Measurements from ENCODE around the gene UCMA. TPM values are rescaled to one million over a fixed set of nuclear protein-coding genes. Genes with fewer than 3 reads are reported as not detected.
"Not testable (repeated sequence)": the region's sequence is repeated elsewhere in the genome, so short reads cannot be mapped to it uniquely, and the experiment has no call there.

The UCMA gene
- total RNA-seq, 4 donors from 2014 or later, result not detected

DNA sequence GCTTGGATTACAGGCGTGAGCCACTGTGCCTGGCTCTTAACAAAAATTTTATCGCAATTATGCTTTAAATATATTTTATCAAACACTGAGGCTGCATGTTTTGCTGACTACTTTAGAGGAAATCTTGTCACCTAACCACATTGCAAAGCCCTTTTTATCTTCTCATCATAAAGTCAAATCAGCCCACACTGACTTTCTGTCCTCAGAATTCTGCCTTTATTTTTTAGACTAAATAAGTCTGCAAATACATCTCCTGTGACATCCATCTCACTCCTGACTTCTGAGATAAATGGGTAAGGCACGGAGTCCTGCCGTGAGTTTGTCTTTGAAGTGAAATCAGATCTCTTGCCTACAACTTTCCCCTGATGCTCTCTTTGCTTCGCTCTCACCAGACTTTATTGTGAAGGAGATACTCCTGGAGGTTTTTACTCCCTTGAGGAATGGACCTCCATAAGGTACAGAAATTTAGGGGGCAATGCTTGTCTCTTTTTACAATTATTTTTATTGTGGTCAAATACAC is 23.5 kb upstream of the UCMA start:
- no peaks in the 10 kb centered on the region for H3K4me1 ChIP-seq
- 83 to 87% methylated on average over 5 of the region's 5 CpGs for WGBS, 2 donors
- no peaks in the 10 kb centered on the region for H3K36me3 ChIP-seq
- H3K4me3 ChIP-seq, result no peak overlapping the region
- no peaks in the 10 kb centered on the region for H3K27me3 ChIP-seq
- no peak for DNase-seq (ENCODE audit: low spot score in 2 of 2)
- H3K9me3 ChIP-seq, result peaks cover 0 to 16% (median 0%) of the 10 kb centered on the region in 4 donors
- TF ChIP-seq EP300 (IDR thresholded peaks at IDR 0.05), result no peak
- no peak overlapping the region for H3K27ac ChIP-seq

DNA sequence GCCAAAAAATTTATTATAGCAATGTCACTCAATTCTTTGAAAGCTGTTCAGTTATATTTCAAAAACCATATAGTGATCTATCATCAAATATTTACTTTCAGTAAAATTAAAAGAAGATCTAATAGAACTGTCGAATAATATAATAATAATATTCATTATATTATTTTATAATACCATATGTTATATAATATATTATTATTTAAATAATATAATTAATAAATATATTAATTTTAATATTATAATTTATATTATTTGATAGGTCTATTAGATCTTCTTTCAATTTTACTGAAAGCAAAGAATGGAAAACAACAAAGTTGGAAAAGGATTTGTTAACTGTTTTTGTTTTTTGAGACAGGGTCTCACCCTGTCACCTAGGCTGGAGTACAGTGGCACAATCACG is 22.5 kb upstream of the UCMA start:
- Histone ChIP-seq H3K27me3 (no peaks in the 10 kb centered on the region), H3K4me1 (no peaks in the 10 kb centered on the region), H3K4me3 (no peak overlapping the region), H3K27ac (no peak overlapping the region), H3K36me3 (no peaks in the 10 kb centered on the region), H3K9me3 (peaks cover 0 to 9% (median 0%) of the 10 kb centered on the region in 4 donors)
- TF ChIP-seq, protein P1, sequence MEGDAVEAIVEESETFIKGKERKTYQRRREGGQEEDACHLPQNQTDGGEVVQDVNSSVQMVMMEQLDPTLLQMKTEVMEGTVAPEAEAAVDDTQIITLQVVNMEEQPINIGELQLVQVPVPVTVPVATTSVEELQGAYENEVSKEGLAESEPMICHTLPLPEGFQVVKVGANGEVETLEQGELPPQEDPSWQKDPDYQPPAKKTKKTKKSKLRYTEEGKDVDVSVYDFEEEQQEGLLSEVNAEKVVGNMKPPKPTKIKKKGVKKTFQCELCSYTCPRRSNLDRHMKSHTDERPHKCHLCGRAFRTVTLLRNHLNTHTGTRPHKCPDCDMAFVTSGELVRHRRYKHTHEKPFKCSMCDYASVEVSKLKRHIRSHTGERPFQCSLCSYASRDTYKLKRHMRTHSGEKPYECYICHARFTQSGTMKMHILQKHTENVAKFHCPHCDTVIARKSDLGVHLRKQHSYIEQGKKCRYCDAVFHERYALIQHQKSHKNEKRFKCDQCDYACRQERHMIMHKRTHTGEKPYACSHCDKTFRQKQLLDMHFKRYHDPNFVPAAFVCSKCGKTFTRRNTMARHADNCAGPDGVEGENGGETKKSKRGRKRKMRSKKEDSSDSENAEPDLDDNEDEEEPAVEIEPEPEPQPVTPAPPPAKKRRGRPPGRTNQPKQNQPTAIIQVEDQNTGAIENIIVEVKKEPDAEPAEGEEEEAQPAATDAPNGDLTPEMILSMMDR (IDR thresholded peaks at IDR 0.05), result no peak
- no peak for TF ChIP-seq POLR2A (IDR thresholded peaks at IDR 0.05)
- no peak for TF ChIP-seq EP300 (IDR thresholded peaks at IDR 0.05)
- 87 to 95% methylated on average over 2 of the region's 2 CpGs for WGBS, 2 donors
- no peak for DNase-seq (ENCODE audit: low spot score in 2 of 2)

DNA sequence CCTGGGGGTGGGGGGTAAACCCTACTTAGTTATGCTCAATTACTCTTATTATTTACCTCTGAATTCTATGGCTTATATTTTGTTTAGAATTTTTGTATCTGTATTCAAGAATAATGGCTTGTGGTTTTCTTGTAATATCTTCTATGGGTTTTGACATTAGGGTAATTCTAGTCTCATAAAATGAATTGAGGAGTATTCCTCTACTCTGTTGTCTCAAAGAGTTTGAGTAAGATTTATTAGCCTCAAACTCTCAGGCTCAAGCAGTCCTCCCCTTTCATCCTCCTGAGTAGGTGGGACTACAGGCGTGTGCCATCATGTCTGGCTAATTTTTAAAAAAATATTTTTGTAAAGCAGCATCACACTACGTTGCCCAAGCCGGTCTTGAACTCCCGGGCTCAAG is 19.6 kb upstream of the UCMA start:
- Histone ChIP-seq H3K27me3 (no peaks in the 10 kb centered on the region), H3K4me1 (no peaks in the 10 kb centered on the region), H3K36me3 (no peaks in the 10 kb centered on the region), H3K9me3 (no peaks in the 10 kb centered on the region), H3K27ac (no peak overlapping the region), H3K4me3 (no peak overlapping the region)
- TF ChIP-seq EP300 (IDR thresholded peaks at IDR 0.05) (no peak), POLR2A (IDR thresholded peaks at IDR 0.05) (no peak)
- TF ChIP-seq, protein P1 (IDR thresholded peaks at IDR 0.05), result no peak
- no peak for DNase-seq (ENCODE audit: low spot score in 2 of 2)
- WGBS, 2 donors, result 86 to 92% methylated on average over 4 of the region's 4 CpGs

DNA sequence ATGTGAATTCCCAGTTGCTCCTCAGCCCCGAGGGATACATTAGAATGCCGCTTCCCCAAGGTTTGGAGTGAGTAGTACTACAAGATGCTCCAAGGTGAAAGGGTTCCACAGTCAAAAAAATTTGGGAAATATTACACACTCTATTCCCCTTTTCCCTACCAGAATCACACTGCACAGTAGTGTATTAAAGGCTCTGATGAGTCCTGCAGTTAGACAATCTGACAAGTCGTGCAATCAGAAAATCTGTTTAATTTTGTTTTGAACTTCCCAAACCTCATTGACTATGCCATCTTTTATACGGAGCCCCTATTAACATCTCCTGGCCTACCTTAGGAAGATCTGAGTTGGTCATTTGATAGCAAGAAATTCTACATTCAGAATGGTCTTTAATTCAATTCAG is 13.6 kb upstream of the UCMA start:
- H3K4me1 ChIP-seq, result no peaks in the 10 kb centered on the region
- no peak for TF ChIP-seq EP300 (IDR thresholded peaks at IDR 0.05)
- TF ChIP-seq, protein P1 (IDR thresholded peaks at IDR 0.05), result no peak
- no peak for TF ChIP-seq POLR2A (IDR thresholded peaks at IDR 0.05)
- no peaks in the 10 kb centered on the region for H3K9me3 ChIP-seq
- 89 to 91% methylated on average over 4 of the region's 4 CpGs for WGBS, 2 donors
- no peak overlapping the region for H3K27ac ChIP-seq
- DNase-seq (ENCODE audit: low spot score in 2 of 2), result no peak
- H3K4me3 ChIP-seq, result no peak overlapping the region
- H3K27me3 ChIP-seq, result no peaks in the 10 kb centered on the region
- no peaks in the 10 kb centered on the region for H3K36me3 ChIP-seq

DNA sequence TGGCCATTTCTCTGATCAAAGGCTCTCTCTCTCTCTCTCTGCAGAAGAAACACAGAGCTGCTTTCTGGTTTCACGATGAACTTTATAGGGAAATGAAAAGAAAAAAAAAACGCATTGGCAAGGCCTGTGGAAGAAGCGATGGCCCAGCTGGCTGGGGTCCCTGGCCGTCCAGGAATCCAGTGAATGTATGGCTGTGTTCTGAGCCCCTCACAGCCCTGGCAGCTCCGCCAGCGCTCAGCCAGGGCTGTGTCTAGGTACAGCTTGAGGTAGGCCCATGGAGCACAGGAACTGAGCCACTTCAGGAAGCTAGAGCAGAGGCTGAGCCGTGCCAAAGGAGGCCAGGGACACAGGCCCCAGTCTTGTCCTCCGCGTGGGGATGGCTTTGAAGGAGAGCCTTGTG is 13.1 kb upstream of the UCMA start:
- Histone ChIP-seq H3K36me3 (no peaks in the 10 kb centered on the region), H3K9me3 (no peaks in the 10 kb centered on the region), H3K27ac (no peak overlapping the region), H3K27me3 (no peaks in the 10 kb centered on the region), H3K4me1 (no peaks in the 10 kb centered on the region), H3K4me3 (no peak overlapping the region)
- 71 to 81% methylated on average over 9 of the region's 9 CpGs for WGBS, 2 donors
- TF ChIP-seq POLR2A (IDR thresholded peaks at IDR 0.05) (no peak), EP300 (IDR thresholded peaks at IDR 0.05) (no peak)
- TF ChIP-seq, protein P1 (IDR thresholded peaks at IDR 0.05), result no peak
- DNase-seq (ENCODE audit: low spot score in 2 of 2), result no peak

DNA sequence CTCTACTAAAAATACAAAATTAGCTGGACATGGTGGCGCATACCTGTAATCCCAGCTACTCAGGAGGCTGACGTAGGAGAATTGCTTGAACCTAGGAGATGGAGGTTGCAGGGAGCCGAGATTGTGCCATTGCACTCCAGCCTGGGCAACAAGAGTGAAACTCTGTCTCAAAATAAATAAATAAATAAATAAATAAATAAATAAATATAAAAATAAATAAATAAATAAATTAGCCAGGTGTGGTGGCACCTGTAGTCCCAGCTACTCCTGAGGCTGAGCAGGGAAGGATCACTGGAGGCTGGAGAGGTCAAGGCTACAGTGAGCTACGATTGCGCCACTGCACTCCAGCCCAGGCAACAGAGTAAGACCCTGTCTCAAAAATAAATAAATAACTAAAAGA is 8.1 kb upstream of the UCMA start:
- H3K4me1 ChIP-seq; H3K36me3 ChIP-seq; DNase-seq (ENCODE audit: low spot score in 2 of 2); H3K27ac ChIP-seq; H3K4me3 ChIP-seq; H3K27me3 ChIP-seq; H3K9me3 ChIP-seq: not testable (repeated sequence)
- 94 to 96% methylated on average over 5 of the region's 5 CpGs for WGBS, 2 donors

Measured in tibial nerve (tissue), 4 donors.